ENCODE data around the gene ADIG.

DNA sequence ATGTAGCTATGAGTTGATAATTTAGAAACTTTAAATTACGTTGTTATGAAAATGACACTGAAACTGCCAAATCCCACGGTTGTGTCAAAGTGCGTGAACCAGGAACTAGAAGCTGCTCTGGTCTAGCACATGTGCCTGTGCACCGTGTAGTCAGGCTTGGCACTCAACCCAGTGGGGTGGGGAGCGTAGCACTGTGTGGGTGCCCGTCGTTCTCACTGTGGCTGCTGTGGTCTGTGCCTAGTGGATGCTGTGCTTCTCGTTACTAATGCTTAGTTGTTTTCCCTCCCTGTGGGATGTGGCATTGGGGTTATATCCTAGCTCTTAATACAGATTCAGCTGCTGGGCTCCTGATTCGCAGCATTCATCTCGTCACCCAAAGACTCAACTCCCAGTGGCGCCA lies 46.2 kb upstream of the ADIG start:
- TF ChIP-seq EZH2 (IDR thresholded peaks at IDR 0.05; ENCODE audit: insufficient read depth, poor library complexity, severe bottlenecking) (no peak), EZH2phosphoT487 (IDR thresholded peaks at IDR 0.05; ENCODE audit: insufficient read depth, low read depth) (no peak)
